Neuronal stem cell (in vitro differentiated cells): ENCODE measurements around the gene ACTR3.
"Not testable (repeated sequence)": the region's sequence is repeated elsewhere in the genome, so short reads cannot be mapped to it uniquely, and the experiment has no call there.

Source experiments
- DNase-seq: peaks from one replicate; pipeline ENCODE4 v3.0.0-alpha.2; 2013; ENCODE audit warnings: low spot score
- H2AFZ ChIP-seq: one replicate; pipeline ENCODE4 v1.6.1; 2013; ENCODE audit warnings: mild to moderate bottlenecking, low read length, inconsistent platforms
- H2AK5ac ChIP-seq: 2 replicates; pipeline ENCODE4 v1.6.1; 2013; ENCODE audit warnings: low read depth, mild to moderate bottlenecking, inconsistent platforms, low read length, moderate library complexity, mixed read lengths
- H2BK120ac ChIP-seq: 2 replicates; pipeline ENCODE4 v1.6.1; 2013; ENCODE audit warnings: low read depth, mild to moderate bottlenecking, inconsistent platforms, low read length, moderate library complexity, mixed read lengths
- H2BK12ac ChIP-seq: one replicate; pipeline ENCODE4 v1.6.1; 2013; ENCODE audit warnings: low read length, inconsistent platforms
- H2BK15ac ChIP-seq: 2 replicates; pipeline ENCODE4 v1.6.1; 2013; ENCODE audit warnings: mild to moderate bottlenecking, low read length, inconsistent platforms, mixed read lengths
- H2BK5ac ChIP-seq: one replicate; pipeline ENCODE4 v1.6.1; 2013; ENCODE audit warnings: inconsistent platforms, mild to moderate bottlenecking, low read length, moderate library complexity
- H3K14ac ChIP-seq: one replicate; pipeline ENCODE4 v1.6.1; 2013; ENCODE audit warnings: low read length, inconsistent platforms
- H3K18ac ChIP-seq: 2 replicates; pipeline ENCODE4 v1.6.1; 2013; ENCODE audit warnings: low read length, inconsistent platforms
- H3K23ac ChIP-seq: 2 replicates; pipeline ENCODE4 v1.6.1; 2013; ENCODE audit warnings: low read depth, mild to moderate bottlenecking, mixed read lengths, low read length, inconsistent platforms; ENCODE audit not compliant: poor library complexity
- H3K27ac ChIP-seq: replicated peaks from 3 replicates; pipeline ENCODE4 v1.5.1; 2013; ENCODE audit warnings: low read length, inconsistent platforms
- H3K27me3 ChIP-seq, 3 experiments: 2 replicates each; pipeline ENCODE4 v1.6.1; 2013; ENCODE audit warnings: low read length in 3 of 3, mild to moderate bottlenecking in 2 of 3, inconsistent platforms in 1 of 3, low read depth in 1 of 3, mixed read lengths in 1 of 3, moderate library complexity in 1 of 3; ENCODE audit not compliant: control insufficient read depth in 3 of 3, insufficient read depth in 3 of 3
- H3K36me3 ChIP-seq, 2 donors: replicated peaks in 1 of 2; 2 replicates each; pipeline ENCODE4 v1.6.1; 2013; ENCODE audit warnings: low read length in 2 of 2; ENCODE audit not compliant: control insufficient read depth in 2 of 2, insufficient read depth in 2 of 2
- H3K4ac ChIP-seq: 2 replicates; pipeline ENCODE4 v1.6.1; 2013; ENCODE audit warnings: inconsistent platforms, mild to moderate bottlenecking, low read length, moderate library complexity
- H3K4me1 ChIP-seq, 2 donors: 1 replicate in 1 of 2; 2 replicates in 1 of 2; pipeline ENCODE4 v1.6.1; 2013; ENCODE audit warnings: low read length in 2 of 2, low read depth in 1 of 2; ENCODE audit not compliant: control insufficient read depth in 2 of 2, insufficient read depth in 1 of 2
- H3K4me2 ChIP-seq: one replicate; pipeline ENCODE4 v1.6.1; 2013; ENCODE audit warnings: mild to moderate bottlenecking, low read length, inconsistent platforms; ENCODE audit not compliant: insufficient read depth, poor library complexity, severe bottlenecking
- H3K4me3 ChIP-seq, 2 donors: 2 replicates each; pipeline ENCODE4 v1.5.1; 2013; ENCODE audit warnings: low read length in 2 of 2, mild to moderate bottlenecking in 2 of 2, inconsistent platforms in 1 of 2, moderate library complexity in 1 of 2
- H3K79me1 ChIP-seq: one replicate; pipeline ENCODE4 v1.6.1; 2013; ENCODE audit warnings: low read depth, mild to moderate bottlenecking, inconsistent platforms, low read length, moderate library complexity
- H3K9ac ChIP-seq: one replicate; pipeline ENCODE4 v1.6.1; 2013; ENCODE audit warnings: mild to moderate bottlenecking, low read depth, low read length, inconsistent platforms; ENCODE audit not compliant: poor library complexity
- H3K9me3 ChIP-seq, 2 donors: replicated peaks in 1 of 2; 2 replicates each; pipeline versions ENCODE3 to v1.6.1; 2013; ENCODE audit warnings: low read length in 2 of 2, mild to moderate bottlenecking in 2 of 2, inconsistent platforms in 1 of 2, low read depth in 1 of 2, mixed read lengths in 1 of 2, moderate library complexity in 1 of 2; ENCODE audit not compliant: control insufficient read depth in 2 of 2, insufficient read depth in 1 of 2
- H4K8ac ChIP-seq: one replicate; pipeline ENCODE4 v1.6.1; 2013; ENCODE audit warnings: low read depth, mild to moderate bottlenecking, inconsistent platforms, low read length, moderate library complexity
- H4K91ac ChIP-seq: one replicate; pipeline ENCODE4 v1.6.1; 2013; ENCODE audit warnings: low read length, low read depth, mild to moderate bottlenecking, inconsistent platforms; ENCODE audit not compliant: poor library complexity
- WGBS, 2 donors: extraction: QIAGEN DNeasy Blood & Tissue Kit; methylation state at CpG; one replicate each; pipeline ENCODE4 v1.1.7; 2013; ENCODE audit warnings: missing lambda C conversion rate in 2 of 2, mixed read lengths in 1 of 2; ENCODE audit not compliant: insufficient read length in 2 of 2, insufficient replicate concordance in 1 of 2; ENCODE audit errors: extremely low coverage in 2 of 2; 5-methylcytosine and 5-hydroxymethylcytosine counted together

Gene ACTR3

GRCh38 chr2:113845261-113845660 lies 44.6 kb upstream of the ACTR3 start:
- no peak overlapping the region for H4K8ac ChIP-seq
- H3K23ac ChIP-seq: no peak overlapping the region
- DNase-seq: no peak
- no peak overlapping the region for H2BK120ac ChIP-seq
- no peaks in the 10 kb centered on the region for H3K4me1 ChIP-seq
- no peak overlapping the region for H3K9ac ChIP-seq
- peaks cover 0 to 2% of the 10 kb centered on the region in 2 donors for H3K36me3 ChIP-seq
- no CpG with 5 or more reads among the region's 3 CpGs for WGBS, 2 donors
- H2AK5ac ChIP-seq: no peak overlapping the region
- H2AFZ ChIP-seq: no peak overlapping the region
- no peak overlapping the region for H2BK12ac ChIP-seq
- H3K4me3 ChIP-seq: no peak overlapping the region
- H3K9me3 ChIP-seq: peaks cover 3 to 4% of the 10 kb centered on the region in 2 donors
- H3K4ac ChIP-seq: no peak overlapping the region
- H3K4me2 ChIP-seq: no peak overlapping the region
- H3K18ac ChIP-seq: no peak overlapping the region
- H2BK5ac ChIP-seq: no peak overlapping the region
- H3K79me1 ChIP-seq: no peaks in the 10 kb centered on the region
- no peak overlapping the region for H2BK15ac ChIP-seq
- H4K91ac ChIP-seq: no peak overlapping the region
- H3K27ac ChIP-seq: no peak overlapping the region
- H3K27me3 ChIP-seq: no peaks in the 10 kb centered on the region
- no peak overlapping the region for H3K14ac ChIP-seq

- H2AFZ ChIP-seq, H2AK5ac ChIP-seq, H3K9me3 ChIP-seq, H3K18ac ChIP-seq, H3K79me1 ChIP-seq, H2BK15ac ChIP-seq, H3K4ac ChIP-seq, H4K91ac ChIP-seq, H3K9ac ChIP-seq, H4K8ac ChIP-seq, H3K14ac ChIP-seq, H3K4me2 ChIP-seq, H2BK120ac ChIP-seq, H3K4me3 ChIP-seq, H2BK12ac ChIP-seq, H3K4me1 ChIP-seq, H3K27me3 ChIP-seq, H3K23ac ChIP-seq, DNase-seq, H3K27ac ChIP-seq, H2BK5ac ChIP-seq, H3K36me3 ChIP-seq: not testable (repeated sequence)
- WGBS, 2 donors: no CpG with 5 or more reads among the region's 4 CpGs
These were observed 44.1 kb upstream of the ACTR3 start for GRCh38 chr2:113845796-113846195.

- no peak overlapping the region for H3K4me2 ChIP-seq
- H2BK12ac ChIP-seq: no peak overlapping the region
- no CpG with 5 or more reads among the region's 2 CpGs for WGBS, 2 donors
- no peak overlapping the region for H3K4me3 ChIP-seq
- no peak overlapping the region for H4K8ac ChIP-seq
- H2BK120ac ChIP-seq: no peak overlapping the region
- DNase-seq: no peak
- no peak overlapping the region for H2BK5ac ChIP-seq
- H3K36me3 ChIP-seq: peaks cover 0 to 2% of the 10 kb centered on the region in 2 donors
- H3K79me1 ChIP-seq: no peaks in the 10 kb centered on the region
- no peak overlapping the region for H3K27ac ChIP-seq
- H3K4me1 ChIP-seq: no peaks in the 10 kb centered on the region
- H2BK15ac ChIP-seq: no peak overlapping the region
- H4K91ac ChIP-seq: no peak overlapping the region
- peaks cover 3 to 4% of the 10 kb centered on the region in 2 donors for H3K9me3 ChIP-seq
- H3K27me3 ChIP-seq: no peaks in the 10 kb centered on the region
- no peak overlapping the region for H2AFZ ChIP-seq
- H3K4ac ChIP-seq: no peak overlapping the region
- no peak overlapping the region for H3K18ac ChIP-seq
- H3K9ac ChIP-seq: no peak overlapping the region
- H3K14ac ChIP-seq: no peak overlapping the region
- H2AK5ac ChIP-seq: no peak overlapping the region
- H3K23ac ChIP-seq: no peak overlapping the region
These were observed 43.5 kb upstream of the ACTR3 start for GRCh38 chr2:113846429-113846828.

GRCh38 chr2:113847144-113847543 lies 42.7 kb upstream of the ACTR3 start:
- Histone ChIP-seq H3K4me1 (no peaks in the 10 kb centered on the region), H2BK15ac (no peak overlapping the region), H4K91ac (no peak overlapping the region), H3K14ac (no peak overlapping the region), H2BK12ac (no peak overlapping the region), H2AK5ac (no peak overlapping the region), H3K9me3 (peaks cover 3 to 4% of the 10 kb centered on the region in 2 donors), H3K4me3 (no peak overlapping the region), H3K79me1 (no peaks in the 10 kb centered on the region), H3K36me3 (peaks cover 0 to 2% of the 10 kb centered on the region in 2 donors), H3K18ac (no peak overlapping the region), H3K9ac (no peak overlapping the region), H3K4me2 (no peak overlapping the region), H4K8ac (no peak overlapping the region), H2BK5ac (no peak overlapping the region), H3K23ac (no peak overlapping the region), H3K27ac (no peak overlapping the region), H2AFZ (no peak overlapping the region), H3K4ac (no peak overlapping the region), H3K27me3 (no peaks in the 10 kb centered on the region), H2BK120ac (no peak overlapping the region)
- WGBS, 2 donors: no CpG with 5 or more reads among the region's 4 CpGs
- DNase-seq: no peak
